C4-2B (cell line): ENCODE results near the gene MSI1.

Source experiments
- H3K27ac ChIP-seq: fragments of 450-650 bp; 2 replicates; pipeline ENCODE4 v1.5.1; 2017
- ZFX ChIP-seq: fragments of 450-650 bp; IDR thresholded peaks from 2 replicates; pipeline ENCODE4 v1.6.1; 2017
- TF ChIP-seq, protein P1 (sequence below): fragments of 450-650 bp; conservative IDR thresholded peaks from 2 replicates; pipeline ENCODE4 v1.5.1; 2017; ENCODE audit warnings: mild to moderate bottlenecking

Gene MSI1

GRCh38 chr12:120356567-120357030 lies 12.4 kb downstream of the MSI1 start:
- TF ChIP-seq ZFX: no peak
- TF ChIP-seq, protein P1, sequence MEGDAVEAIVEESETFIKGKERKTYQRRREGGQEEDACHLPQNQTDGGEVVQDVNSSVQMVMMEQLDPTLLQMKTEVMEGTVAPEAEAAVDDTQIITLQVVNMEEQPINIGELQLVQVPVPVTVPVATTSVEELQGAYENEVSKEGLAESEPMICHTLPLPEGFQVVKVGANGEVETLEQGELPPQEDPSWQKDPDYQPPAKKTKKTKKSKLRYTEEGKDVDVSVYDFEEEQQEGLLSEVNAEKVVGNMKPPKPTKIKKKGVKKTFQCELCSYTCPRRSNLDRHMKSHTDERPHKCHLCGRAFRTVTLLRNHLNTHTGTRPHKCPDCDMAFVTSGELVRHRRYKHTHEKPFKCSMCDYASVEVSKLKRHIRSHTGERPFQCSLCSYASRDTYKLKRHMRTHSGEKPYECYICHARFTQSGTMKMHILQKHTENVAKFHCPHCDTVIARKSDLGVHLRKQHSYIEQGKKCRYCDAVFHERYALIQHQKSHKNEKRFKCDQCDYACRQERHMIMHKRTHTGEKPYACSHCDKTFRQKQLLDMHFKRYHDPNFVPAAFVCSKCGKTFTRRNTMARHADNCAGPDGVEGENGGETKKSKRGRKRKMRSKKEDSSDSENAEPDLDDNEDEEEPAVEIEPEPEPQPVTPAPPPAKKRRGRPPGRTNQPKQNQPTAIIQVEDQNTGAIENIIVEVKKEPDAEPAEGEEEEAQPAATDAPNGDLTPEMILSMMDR: peak; percentile 89
- H3K27ac ChIP-seq: no peak overlapping the region

DNA sequence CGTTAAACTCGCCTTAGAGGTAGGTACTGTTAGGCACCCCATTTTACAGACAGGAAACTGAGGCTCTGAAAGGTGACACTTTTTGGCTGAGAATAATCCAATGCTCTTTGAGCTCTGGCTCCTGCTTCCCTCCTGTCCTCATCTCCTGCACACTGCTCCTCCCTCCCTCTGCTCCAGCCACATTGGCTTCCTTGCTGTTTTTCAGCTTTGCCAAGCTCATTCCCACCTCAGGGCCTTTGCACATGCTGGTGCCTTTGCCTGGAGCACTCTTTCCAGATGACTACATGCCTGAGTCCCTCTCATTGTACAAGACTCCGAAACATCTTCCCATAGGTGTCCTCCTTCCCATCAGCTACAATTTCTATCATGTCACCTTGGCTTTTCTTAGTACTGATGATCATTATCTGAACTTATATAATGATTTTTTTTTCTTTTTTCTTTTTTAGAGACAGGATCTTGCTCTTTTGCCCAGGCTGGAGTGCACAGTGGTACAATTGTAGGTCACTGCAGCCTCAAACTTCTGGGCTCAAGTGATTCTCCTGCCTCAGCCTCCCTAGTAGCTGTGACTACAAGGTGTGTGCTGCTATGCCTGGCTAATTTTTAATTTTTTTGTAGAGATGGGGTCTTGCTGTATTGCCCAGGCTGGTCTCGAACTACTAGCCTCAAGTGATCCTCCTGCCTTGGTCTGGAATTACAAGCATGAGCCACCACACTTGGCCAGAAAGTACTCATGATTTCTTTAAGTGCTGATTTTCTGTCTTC lies 15.2 kb downstream of the MSI1 start:
- H3K27ac ChIP-seq: no peak overlapping the region
- no peak for TF ChIP-seq ZFX

DNA sequence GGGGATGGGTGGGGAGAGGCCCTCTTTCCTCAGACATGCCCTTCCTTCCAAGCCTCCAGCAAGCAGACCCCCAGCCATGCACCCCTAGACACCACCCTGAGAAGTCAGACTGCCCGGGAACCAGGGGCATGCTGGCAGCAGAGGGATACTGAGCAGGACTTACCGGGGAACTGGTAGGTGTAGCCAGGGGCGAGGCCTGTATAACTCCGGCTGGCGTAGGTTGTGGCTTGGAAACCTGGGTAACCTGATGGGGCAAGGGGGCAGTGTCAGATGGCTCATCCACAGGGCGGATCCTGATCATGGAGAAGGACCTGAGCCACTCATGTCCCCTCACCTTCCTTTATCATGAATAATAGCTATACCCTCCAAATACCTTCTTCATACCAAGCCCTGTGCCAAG lies 15.8 kb downstream of the MSI1 start:
- no peak for TF ChIP-seq ZFX
- TF ChIP-seq, protein P1: no peak
- H3K27ac ChIP-seq: no peak overlapping the region

DNA sequence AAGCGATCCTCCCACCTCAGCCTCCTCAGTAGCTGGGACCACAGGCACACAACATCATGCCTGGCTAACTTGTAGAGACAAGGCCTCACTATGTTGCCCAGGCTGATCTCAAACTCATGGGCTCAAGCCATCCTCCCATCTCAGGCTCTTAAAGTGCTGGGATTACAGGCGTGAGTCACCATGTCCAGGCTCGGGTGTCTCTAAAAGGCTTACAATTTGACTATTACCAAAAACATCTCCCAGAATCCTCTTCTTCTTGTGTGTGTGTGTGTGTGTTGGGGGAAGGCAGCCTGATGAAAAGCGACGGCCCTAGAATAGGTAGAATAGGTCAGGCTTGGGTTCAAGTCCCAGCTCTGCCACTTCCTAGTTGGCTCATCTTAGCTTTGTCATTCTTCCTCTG lies 16.8 kb downstream of the MSI1 start:
- H3K27ac ChIP-seq: no peak overlapping the region
- TF ChIP-seq, protein P1: no peak
- no peak for TF ChIP-seq ZFX

DNA sequence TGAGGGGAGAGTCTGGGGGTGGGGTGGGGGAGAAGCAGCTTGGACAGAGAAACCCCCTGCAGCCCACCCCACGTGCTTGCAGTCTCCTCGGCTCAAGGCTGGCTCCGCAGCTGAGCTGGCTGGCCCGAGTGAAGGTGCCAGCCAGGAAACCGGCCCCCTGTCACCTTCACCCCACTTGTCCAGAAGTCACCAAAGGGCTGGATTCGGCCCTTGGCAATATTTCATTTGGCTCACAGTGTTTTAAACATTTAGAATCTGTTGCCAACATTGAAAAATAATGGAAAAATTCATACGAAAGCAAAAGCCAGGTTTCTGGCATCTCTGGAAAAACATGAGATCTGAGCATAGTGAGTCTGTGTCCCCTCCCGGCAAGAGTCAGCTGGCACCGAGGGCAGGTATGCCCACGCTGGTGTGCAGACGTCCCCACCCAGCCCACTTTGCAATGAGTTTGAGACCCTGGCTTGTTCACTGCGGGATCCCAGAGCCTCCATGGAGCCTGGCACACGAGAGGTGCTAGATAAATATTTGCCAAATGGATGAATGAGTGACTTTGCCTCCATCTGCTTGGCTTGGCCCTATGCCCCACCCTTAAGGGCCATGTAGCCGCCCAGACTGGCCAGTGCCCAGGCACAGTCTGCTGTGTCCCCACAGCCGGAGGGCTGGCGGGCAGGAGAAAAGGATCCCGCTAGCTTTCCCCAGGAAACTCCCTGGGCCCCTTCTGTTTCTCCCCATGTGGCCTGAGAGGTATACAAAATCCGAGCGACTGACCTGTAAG lies 18.2 kb downstream of the MSI1 start:
- TF ChIP-seq, protein P1: no peak
- TF ChIP-seq ZFX: no peak
- H3K27ac ChIP-seq: no peak overlapping the region

DNA sequence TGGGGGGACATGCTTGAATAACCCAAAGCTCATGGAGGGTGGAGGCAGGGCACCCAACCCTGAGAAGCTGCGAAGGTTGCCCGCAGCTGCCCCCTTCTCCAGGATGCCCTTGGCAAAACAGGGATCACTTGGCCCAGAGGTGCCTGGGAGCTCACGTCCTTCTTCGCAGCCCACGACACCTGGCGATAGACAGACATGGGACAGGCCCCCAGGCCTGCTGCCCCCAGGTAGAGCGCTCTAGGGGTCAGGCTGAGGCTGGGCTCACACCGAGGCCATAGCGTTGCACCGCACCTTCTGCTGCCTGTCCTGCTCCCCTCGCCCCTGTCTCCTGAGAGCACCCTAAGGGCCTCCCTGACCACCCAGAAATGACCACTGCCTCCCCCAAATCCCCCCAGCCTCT lies 21.2 kb downstream of the MSI1 start:
- no peak for TF ChIP-seq ZFX
- TF ChIP-seq, protein P1: no peak
- H3K27ac ChIP-seq: no peak overlapping the region

GRCh38 chr12:120346681-120347080 lies 22.3 kb downstream of the MSI1 start:
- no peak overlapping the region for H3K27ac ChIP-seq
- TF ChIP-seq, protein P1: no peak; the same call in 1 of the 2 replicates
- no peak for TF ChIP-seq ZFX
